ENCODE data around the gene TRPM2.

DNA sequence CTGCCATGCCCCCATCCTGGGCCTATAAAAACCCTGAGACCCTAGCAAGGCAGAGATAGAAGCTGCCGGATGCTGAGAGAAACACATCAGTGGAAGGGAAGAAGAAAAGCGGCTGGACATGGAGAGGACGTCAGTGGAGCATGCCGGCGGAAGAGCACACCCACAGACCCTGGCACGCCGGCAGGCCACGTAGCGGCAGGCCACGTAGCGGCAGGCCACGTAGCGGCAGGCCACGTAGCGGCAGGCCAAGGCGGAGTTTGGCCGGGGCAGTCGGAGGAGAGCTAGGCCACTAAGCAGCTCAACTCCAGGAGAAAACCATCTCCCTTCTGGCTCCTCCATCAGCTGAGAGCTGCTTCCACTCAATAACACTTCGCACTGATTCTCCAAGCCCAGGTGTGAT is 137.0 kb downstream of the TRPM2 start:
- TF ChIP-seq, protein P1, sequence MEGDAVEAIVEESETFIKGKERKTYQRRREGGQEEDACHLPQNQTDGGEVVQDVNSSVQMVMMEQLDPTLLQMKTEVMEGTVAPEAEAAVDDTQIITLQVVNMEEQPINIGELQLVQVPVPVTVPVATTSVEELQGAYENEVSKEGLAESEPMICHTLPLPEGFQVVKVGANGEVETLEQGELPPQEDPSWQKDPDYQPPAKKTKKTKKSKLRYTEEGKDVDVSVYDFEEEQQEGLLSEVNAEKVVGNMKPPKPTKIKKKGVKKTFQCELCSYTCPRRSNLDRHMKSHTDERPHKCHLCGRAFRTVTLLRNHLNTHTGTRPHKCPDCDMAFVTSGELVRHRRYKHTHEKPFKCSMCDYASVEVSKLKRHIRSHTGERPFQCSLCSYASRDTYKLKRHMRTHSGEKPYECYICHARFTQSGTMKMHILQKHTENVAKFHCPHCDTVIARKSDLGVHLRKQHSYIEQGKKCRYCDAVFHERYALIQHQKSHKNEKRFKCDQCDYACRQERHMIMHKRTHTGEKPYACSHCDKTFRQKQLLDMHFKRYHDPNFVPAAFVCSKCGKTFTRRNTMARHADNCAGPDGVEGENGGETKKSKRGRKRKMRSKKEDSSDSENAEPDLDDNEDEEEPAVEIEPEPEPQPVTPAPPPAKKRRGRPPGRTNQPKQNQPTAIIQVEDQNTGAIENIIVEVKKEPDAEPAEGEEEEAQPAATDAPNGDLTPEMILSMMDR (IDR thresholded peaks at IDR 0.05; ENCODE audit: control extremely low read depth in 1 of 3, insufficient read depth in 1 of 3, low read depth in 1 of 3, low read length in 3 of 3) = no peak
- no peak for TF ChIP-seq POLR2A (IDR thresholded peaks at IDR 0.05; ENCODE audit: control extremely low read depth in 1 of 2, low read depth in 2 of 2, low read length in 2 of 2)
- TF ChIP-seq EZH2 (IDR thresholded peaks at IDR 0.05; ENCODE audit: low read depth, low read length, severe bottlenecking) = no peak
- TF ChIP-seq, protein P2, sequence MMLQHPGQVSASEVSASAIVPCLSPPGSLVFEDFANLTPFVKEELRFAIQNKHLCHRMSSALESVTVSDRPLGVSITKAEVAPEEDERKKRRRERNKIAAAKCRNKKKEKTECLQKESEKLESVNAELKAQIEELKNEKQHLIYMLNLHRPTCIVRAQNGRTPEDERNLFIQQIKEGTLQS (IDR thresholded peaks at IDR 0.05; ENCODE audit: insufficient read depth, low read depth, low read length) = no peak
- no peak for TF ChIP-seq RAD21 (IDR thresholded peaks at IDR 0.05 in 1 of 2, conservative IDR thresholded peaks at IDR 0.05 in 1 of 2; ENCODE audit: low read depth in 2 of 2, low read length in 2 of 2)
- TF ChIP-seq, protein P3, sequence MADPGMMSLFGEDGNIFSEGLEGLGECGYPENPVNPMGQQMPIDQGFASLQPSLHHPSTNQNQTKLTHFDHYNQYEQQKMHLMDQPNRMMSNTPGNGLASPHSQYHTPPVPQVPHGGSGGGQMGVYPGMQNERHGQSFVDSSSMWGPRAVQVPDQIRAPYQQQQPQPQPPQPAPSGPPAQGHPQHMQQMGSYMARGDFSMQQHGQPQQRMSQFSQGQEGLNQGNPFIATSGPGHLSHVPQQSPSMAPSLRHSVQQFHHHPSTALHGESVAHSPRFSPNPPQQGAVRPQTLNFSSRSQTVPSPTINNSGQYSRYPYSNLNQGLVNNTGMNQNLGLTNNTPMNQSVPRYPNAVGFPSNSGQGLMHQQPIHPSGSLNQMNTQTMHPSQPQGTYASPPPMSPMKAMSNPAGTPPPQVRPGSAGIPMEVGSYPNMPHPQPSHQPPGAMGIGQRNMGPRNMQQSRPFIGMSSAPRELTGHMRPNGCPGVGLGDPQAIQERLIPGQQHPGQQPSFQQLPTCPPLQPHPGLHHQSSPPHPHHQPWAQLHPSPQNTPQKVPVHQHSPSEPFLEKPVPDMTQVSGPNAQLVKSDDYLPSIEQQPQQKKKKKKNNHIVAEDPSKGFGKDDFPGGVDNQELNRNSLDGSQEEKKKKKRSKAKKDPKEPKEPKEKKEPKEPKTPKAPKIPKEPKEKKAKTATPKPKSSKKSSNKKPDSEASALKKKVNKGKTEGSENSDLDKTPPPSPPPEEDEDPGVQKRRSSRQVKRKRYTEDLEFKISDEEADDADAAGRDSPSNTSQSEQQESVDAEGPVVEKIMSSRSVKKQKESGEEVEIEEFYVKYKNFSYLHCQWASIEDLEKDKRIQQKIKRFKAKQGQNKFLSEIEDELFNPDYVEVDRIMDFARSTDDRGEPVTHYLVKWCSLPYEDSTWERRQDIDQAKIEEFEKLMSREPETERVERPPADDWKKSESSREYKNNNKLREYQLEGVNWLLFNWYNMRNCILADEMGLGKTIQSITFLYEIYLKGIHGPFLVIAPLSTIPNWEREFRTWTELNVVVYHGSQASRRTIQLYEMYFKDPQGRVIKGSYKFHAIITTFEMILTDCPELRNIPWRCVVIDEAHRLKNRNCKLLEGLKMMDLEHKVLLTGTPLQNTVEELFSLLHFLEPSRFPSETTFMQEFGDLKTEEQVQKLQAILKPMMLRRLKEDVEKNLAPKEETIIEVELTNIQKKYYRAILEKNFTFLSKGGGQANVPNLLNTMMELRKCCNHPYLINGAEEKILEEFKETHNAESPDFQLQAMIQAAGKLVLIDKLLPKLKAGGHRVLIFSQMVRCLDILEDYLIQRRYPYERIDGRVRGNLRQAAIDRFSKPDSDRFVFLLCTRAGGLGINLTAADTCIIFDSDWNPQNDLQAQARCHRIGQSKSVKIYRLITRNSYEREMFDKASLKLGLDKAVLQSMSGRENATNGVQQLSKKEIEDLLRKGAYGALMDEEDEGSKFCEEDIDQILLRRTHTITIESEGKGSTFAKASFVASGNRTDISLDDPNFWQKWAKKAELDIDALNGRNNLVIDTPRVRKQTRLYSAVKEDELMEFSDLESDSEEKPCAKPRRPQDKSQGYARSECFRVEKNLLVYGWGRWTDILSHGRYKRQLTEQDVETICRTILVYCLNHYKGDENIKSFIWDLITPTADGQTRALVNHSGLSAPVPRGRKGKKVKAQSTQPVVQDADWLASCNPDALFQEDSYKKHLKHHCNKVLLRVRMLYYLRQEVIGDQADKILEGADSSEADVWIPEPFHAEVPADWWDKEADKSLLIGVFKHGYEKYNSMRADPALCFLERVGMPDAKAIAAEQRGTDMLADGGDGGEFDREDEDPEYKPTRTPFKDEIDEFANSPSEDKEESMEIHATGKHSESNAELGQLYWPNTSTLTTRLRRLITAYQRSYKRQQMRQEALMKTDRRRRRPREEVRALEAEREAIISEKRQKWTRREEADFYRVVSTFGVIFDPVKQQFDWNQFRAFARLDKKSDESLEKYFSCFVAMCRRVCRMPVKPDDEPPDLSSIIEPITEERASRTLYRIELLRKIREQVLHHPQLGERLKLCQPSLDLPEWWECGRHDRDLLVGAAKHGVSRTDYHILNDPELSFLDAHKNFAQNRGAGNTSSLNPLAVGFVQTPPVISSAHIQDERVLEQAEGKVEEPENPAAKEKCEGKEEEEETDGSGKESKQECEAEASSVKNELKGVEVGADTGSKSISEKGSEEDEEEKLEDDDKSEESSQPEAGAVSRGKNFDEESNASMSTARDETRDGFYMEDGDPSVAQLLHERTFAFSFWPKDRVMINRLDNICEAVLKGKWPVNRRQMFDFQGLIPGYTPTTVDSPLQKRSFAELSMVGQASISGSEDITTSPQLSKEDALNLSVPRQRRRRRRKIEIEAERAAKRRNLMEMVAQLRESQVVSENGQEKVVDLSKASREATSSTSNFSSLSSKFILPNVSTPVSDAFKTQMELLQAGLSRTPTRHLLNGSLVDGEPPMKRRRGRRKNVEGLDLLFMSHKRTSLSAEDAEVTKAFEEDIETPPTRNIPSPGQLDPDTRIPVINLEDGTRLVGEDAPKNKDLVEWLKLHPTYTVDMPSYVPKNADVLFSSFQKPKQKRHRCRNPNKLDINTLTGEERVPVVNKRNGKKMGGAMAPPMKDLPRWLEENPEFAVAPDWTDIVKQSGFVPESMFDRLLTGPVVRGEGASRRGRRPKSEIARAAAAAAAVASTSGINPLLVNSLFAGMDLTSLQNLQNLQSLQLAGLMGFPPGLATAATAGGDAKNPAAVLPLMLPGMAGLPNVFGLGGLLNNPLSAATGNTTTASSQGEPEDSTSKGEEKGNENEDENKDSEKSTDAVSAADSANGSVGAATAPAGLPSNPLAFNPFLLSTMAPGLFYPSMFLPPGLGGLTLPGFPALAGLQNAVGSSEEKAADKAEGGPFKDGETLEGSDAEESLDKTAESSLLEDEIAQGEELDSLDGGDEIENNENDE (IDR thresholded peaks at IDR 0.05; ENCODE audit: insufficient replicate concordance, low read length) = no peak

Data from H1 (cell line).